D341Med (cell line): ENCODE measurements around the gene RAB35.

ENCODE experiments used
- DNase-seq: peaks from one replicate; pipeline ENCODE4 v3.0.0; 2012; ENCODE audit warnings: low spot score

Gene RAB35

GRCh38 chr12:120103371-120103770 lies 13.2 kb downstream of the RAB35 start:
- DNase-seq: no peak

DNA sequence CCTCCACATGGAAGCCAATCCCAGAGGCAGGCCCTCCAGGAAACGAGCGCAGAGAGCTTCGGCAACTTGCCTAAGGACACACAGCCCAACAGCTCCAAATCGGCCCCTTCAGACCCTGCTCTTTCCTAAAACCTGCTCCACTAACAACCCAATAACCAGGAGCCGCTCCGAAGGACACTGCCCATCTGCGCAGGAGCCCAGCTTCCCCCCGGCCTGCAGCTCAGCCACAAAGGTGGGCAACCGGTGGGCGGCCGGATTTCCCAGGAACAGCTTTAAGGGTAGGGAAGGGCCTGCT lies 13.6 kb downstream of the RAB35 start:
- no peak for DNase-seq

GRCh38 chr12:120102189-120103043 lies 14.1 kb downstream of the RAB35 start:
- no peak for DNase-seq

DNA sequence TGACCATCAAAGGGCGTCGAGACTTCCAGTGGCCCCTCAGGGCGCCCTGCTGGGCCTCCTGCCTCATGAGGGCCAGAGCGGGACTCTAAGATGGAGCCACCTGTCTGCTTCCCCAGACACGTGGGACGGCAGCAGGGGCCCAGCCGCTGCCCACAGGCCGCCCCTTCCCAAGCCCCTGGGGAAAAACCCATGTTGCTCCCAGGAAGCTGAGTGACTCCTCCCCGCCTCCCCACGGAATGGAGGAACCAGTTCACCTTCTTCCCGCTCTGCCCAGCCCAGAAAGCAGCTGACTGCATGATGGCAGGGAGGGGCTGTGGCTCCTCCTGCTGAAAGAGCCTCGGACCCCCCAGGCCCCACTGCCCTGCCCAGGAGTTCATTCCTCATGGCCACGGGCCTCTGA lies 14.9 kb downstream of the RAB35 start:
- no peak for DNase-seq

DNA sequence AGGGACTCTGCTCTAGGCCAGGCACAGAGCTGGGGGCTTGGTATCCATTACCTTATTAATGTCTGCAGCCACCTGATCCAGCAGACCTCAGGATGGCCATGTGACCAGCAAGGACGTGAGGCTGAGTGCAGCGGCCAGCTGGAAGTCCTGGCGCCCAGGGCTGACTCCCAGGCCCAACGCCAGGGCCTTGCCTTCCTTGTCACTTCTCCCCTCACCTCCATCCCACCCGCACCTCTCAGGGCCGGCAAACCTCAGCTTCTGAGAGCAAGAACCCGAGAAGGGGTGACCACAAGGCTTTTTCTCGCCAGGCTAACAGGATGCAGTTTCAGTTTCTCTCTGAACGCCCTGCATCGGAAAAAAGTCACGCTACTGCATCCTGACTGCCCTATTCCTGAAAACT lies 15.4 kb downstream of the RAB35 start:
- DNase-seq: no peak

GRCh38 chr12:120100630-120101029 lies 15.9 kb downstream of the RAB35 start:
- no peak for DNase-seq

- no peak for DNase-seq
Measured at GRCh38 chr12:120099738-120100137, 16.8 kb downstream of the RAB35 start.

- DNase-seq: no peak
Measured at GRCh38 chr12:120098756-120099470, 17.6 kb downstream of the RAB35 start.

- DNase-seq: no peak
Measured at GRCh38 chr12:120096671-120097202, 19.8 kb downstream of the RAB35 start.

DNA sequence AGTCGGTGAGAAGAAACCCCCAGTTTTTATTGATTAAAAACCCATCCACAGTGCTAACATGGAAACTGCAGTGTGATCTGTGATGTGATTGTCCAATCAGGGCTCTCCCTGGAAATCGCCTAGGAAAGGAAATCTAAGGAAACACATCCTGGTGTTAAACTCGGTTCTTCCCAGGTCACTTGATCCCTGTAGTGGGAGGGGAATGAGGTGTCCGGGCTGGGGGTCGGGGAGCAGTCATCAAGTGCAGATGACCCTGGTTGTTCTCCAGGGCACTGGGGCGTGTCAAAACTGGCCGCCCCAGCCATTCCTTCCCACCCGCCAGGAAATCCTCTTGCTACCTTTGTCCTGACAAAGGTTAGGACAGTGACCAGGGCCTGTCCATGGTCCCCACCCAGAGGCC lies 20.8 kb downstream of the RAB35 start:
- DNase-seq: no peak

DNA sequence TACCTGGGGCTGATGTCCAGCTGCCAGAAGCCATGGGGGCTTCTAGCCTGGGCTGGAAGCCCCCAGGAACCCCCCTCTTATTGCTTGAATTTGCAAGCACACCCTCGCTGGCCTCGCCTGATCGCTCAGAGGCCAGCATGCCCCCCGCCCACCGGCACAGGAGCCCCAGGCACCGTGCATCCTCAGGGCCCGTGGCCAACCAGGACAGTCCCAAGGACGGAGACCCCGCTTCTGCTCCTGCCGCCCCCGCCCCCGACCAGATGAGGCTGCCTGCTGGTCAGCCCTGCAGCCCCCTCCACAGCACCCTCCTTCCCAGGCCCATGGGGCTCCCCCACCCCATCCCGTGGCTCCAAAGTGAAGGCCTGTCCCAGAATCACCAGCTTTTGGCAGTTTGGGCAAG lies 21.2 kb downstream of the RAB35 start:
- no peak for DNase-seq

- no peak for DNase-seq
Measured at GRCh38 chr12:120094485-120094884, 22.1 kb downstream of the RAB35 start.

- no peak for DNase-seq
Measured at GRCh38 chr12:120093592-120094355, 22.8 kb downstream of the RAB35 start.

DNA sequence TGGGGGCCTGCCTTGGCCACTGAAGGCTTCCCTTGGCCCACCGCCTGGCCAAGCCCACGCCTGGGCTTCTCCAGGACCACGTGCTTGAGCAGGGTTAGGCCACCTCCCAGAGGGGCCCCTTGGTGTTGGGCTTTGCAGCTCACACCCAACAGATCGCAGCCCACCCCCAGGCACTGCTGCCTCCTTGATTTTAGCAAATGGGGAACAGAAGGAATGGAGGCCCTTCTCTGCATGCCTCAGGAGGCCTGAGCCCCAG lies 23.3 kb downstream of the RAB35 start:
- no peak for DNase-seq

GRCh38 chr12:120092551-120093335 lies 23.8 kb downstream of the RAB35 start:
- no peak for DNase-seq

DNA sequence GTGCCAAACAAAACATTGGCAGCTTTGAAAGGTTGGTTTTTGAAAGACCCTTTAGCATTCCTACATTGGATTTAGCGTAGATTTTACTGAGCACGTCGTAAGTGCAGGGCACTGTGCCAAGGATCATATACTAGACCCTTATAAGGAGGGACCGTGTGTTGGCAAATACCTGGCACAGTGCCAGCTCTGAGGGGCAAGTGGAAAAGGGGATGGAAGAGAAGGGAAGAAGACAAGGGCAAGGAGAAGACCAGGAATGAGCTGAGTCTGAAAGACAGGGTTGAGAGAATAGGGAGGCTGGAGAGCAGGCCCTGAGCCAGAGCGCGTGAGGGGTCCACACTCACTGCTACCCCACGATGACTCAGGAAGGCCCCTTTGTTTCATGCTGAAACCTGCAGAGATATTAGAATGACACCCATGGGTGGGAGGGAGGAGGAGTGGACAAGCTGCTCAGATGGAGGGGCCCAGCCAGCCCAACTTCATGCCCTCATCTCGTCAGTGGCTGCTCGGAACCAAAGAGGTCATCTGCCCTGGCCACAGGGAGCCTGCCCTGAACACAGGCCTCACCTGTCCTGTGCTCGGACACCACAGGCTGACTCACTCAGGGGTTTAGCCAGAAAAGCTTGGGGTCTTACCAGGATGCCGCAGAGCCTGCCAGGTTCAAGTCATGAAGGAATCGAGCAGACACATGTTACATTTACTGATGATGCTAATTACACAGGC lies 25.0 kb downstream of the RAB35 start:
- DNase-seq: no peak

DNA sequence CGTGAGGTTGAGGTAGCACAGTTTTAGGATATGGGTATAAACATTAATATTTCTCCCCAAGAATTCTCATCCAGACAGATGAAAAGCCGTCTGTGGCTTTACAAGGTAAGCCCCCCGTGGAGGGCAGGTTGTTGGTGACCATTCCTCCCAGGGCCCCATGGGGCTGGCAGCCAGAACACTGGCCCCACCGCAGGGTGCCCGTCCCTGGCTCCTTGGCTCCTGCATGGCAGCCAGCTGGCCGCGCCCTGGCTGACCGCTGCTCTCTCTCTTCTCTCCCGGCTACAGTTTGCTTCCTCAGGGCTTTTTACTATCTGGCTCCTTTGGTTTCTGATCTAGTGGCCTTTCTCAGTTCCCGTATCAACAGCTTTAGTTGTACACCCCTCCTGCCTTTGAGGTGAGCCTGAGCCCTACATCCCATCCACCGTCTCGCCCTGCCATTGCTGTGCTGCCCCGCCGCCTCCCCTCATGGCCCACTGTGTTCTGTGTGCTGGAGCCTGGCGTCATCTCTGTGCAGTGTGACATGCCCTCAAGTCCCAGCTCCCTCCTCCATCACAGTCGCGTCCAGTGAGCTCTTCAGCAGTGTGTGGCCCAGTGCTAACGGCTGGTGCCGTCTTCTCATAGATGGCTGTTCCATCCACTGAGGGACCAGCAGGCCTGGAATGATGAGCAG lies 25.8 kb downstream of the RAB35 start:
- peak; percentile 29 for DNase-seq

- DNase-seq: no peak
Measured at GRCh38 chr12:120090206-120090605, 26.3 kb downstream of the RAB35 start.

DNA sequence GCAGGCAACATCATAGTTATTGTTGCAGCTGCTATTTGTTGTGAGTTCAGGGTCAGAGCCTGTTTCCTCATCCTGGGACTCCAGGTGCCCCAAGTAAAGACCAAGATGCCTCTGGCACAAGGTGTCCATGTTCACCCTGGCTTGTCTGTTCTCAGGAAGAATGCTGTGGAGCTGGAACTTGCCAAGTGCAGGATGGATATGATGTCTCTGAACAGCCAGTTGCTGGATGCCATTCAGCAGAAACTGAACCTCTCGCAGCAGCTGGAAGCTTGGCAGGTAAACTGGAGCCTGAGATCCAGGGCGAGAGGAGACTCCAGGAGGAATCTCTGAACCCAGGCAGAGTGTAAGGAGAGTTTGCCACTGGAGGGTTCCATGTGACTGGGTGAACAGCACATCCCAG lies 26.8 kb downstream of the RAB35 start:
- DNase-seq: no peak

DNA sequence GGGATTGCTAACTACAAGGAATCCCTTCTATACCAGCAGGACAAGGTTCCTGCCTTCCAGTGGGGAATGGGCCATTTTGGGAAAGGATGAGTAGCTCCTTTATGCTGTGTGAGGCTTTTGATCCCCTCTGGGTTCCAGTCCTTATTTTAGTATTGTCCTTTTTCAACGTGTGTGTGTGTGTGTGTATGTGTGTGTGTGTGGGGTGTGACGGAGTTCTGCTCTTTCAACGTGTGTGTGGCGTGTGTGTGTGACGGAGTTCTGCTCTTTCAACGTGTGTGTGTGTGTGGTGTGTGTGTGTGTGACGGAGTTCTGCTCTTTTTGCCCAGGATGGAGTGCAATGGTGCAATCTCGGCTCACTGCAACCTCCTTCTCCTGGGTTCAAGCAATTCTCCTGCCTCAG lies 27.4 kb downstream of the RAB35 start:
- no peak for DNase-seq
